ENCODE measurements around the gene RETN.

RETN gene

GRCh38 chr19:7668842-7669241 lies at the start of gene RETN:
TSS of gene RETN (plus strand) at chr19:7669049. CDS start at chr19:7669327, 278 bp downstream.
- DNase-seq, result no peak

GRCh38 chr19:7619671-7620441 lies 49.0 kb upstream of the RETN start:
- no peak for DNase-seq

GRCh38 chr19:7620442-7621412 lies 48.1 kb upstream of the RETN start:
- no peak for DNase-seq

GRCh38 chr19:7622933-7623685 lies 45.7 kb upstream of the RETN start:
- no peak for DNase-seq

- DNase-seq, result no peak
Observed at GRCh38 chr19:7623725-7624603, 44.9 kb upstream of the RETN start.

- DNase-seq, result no peak
Observed at GRCh38 chr19:7624810-7625209, 44.0 kb upstream of the RETN start.

- no peak for DNase-seq
Observed at GRCh38 chr19:7625763-7626372, 43.0 kb upstream of the RETN start.

- no peak for DNase-seq
Observed at GRCh38 chr19:7627166-7627565, 41.7 kb upstream of the RETN start.

GRCh38 chr19:7628589-7629311 lies 40.1 kb upstream of the RETN start:
- DNase-seq, result no peak

- DNase-seq, result peak; percentile 97
Observed at GRCh38 chr19:7629347-7630054, 39.3 kb upstream of the RETN start, which contains the start of the genes PET100 and XAB2. TSS of gene PET100 (plus strand) at chr19:7629793. CDS start at chr19:7629834, 41 bp downstream. TSS of gene XAB2 (minus strand) at chr19:7629545. CDS start at chr19:7629527, 18 bp downstream.

GRCh38 chr19:7631577-7631976 lies 37.3 kb upstream of the RETN start:
- DNase-seq, result no peak

- no peak for DNase-seq
Observed at GRCh38 chr19:7632340-7633203, 36.3 kb upstream of the RETN start.

- DNase-seq, result no peak
Observed at GRCh38 chr19:7633698-7634097, 35.2 kb upstream of the RETN start, which contains the start of gene PCP2. TSS of gene PCP2 (minus strand) at chr19:7633719. CDS start at chr19:7633457, 262 bp downstream.

GRCh38 chr19:7635670-7636069 lies 33.2 kb upstream of the RETN start:
- DNase-seq, result no peak

- no peak for DNase-seq
Observed at GRCh38 chr19:7636317-7636690, 32.5 kb upstream of the RETN start.

GRCh38 chr19:7636691-7637373 lies 32.0 kb upstream of the RETN start, which contains the start of gene STXBP2:
TSS of gene STXBP2 (plus strand) at chr19:7637110. CDS start at chr19:7637150, 40 bp downstream.
- DNase-seq, result no peak

GRCh38 chr19:7637374-7638256 lies 31.2 kb upstream of the RETN start:
- no peak for DNase-seq
